Karpas-422 (cell line): ENCODE results near the gene ZNF546. TPM values are rescaled to one million over a fixed set of nuclear protein-coding genes. Genes with fewer than 3 reads are reported as not detected.

Source experiments
- DNase-seq: peaks from one replicate; pipeline ENCODE4 v3.0.0-alpha.2; 2015
- H2AFZ ChIP-seq: fragments of 200-600 bp; sonication (generic); 2 replicates; pipeline ENCODE4 v1.6.1; 2014; ENCODE audit warnings: antibody characterized with exemption, low read length, mixed read lengths
- H3K27ac ChIP-seq: fragments of 200-600 bp; sonication (generic); 2 replicates; pipeline ENCODE4 v1.5.1; 2014; ENCODE audit warnings: mild to moderate bottlenecking, low read length, moderate library complexity
- H3K27me3 ChIP-seq: fragments of 200-600 bp; sonication (generic); 2 replicates; pipeline ENCODE4 v1.6.1; 2014; ENCODE audit warnings: low read length, mixed read lengths
- H3K36me3 ChIP-seq: fragments of 200-600 bp; sonication (generic); 2 replicates; pipeline ENCODE4 v1.6.1; 2014; ENCODE audit warnings: low read length, mixed read lengths; ENCODE audit not compliant: insufficient read depth
- H3K4me1 ChIP-seq: fragments of 200-600 bp; sonication (generic); 2 replicates; pipeline ENCODE4 v1.6.1; 2014; ENCODE audit warnings: mild to moderate bottlenecking, low read length, mixed read lengths
- H3K4me2 ChIP-seq: fragments of 200-600 bp; sonication (generic); 2 replicates; pipeline ENCODE4 v1.6.1; 2014; ENCODE audit warnings: low read length, low read depth, mild to moderate bottlenecking; ENCODE audit not compliant: poor library complexity, severe bottlenecking
- H3K4me3 ChIP-seq: fragments of 200-600 bp; sonication (generic); 2 replicates; pipeline ENCODE4 v1.5.1; 2014; ENCODE audit warnings: mild to moderate bottlenecking, antibody characterized with exemption, low read length, mixed read lengths
- H3K79me2 ChIP-seq: fragments of 200-600 bp; sonication (generic); 2 replicates; pipeline ENCODE4 v1.6.1; 2014; ENCODE audit warnings: mild to moderate bottlenecking, low read length, mixed read lengths
- H3K9ac ChIP-seq: fragments of 200-600 bp; sonication (generic); 2 replicates; pipeline ENCODE4 v1.6.0; 2014; ENCODE audit warnings: low read length
- H3K9me2 ChIP-seq: fragments of 200-600 bp; sonication (generic), shearing (Covaris generic); replicated peaks from 2 replicates; pipeline ENCODE4 v1.6.0; 2014; ENCODE audit warnings: mild to moderate bottlenecking, low read length, moderate library complexity; ENCODE audit not compliant: insufficient read depth
- H3K9me3 ChIP-seq: fragments of 300-700, 200-600 bp; sonication (generic); 2 replicates; pipeline ENCODE4 v1.6.1; 2014; ENCODE audit warnings: low read length, mixed read lengths
- H4K20me1 ChIP-seq: fragments of 200-600 bp; sonication (generic); 2 replicates; pipeline ENCODE4 v1.6.1; 2014; ENCODE audit warnings: mild to moderate bottlenecking, antibody characterized with exemption, low read length, low read depth; ENCODE audit not compliant: insufficient read depth
- total RNA-seq: library from RNA; depleted of rRNA; stranded (reverse); fragments of >200 nt; shearing (Covaris generic); gene quantifications from 2 replicates; pipeline ENCODE4 v1.2.3, GENCODE V29; 2014; ENCODE audit warnings: low replicate concordance

ZNF546 gene
- total RNA-seq, 1 experiment from 2014 or later, result 10.4 TPM

- no peak for DNase-seq
- Histone ChIP-seq H3K9me3 (peaks cover 26% of the 10 kb centered on the region), H3K79me2 (peaks cover 64% of the 10 kb centered on the region), H3K9ac (no peak overlapping the region), H3K36me3 (peaks cover 37% of the 10 kb centered on the region), H3K4me3 (no peak overlapping the region), H4K20me1 (no peaks in the 10 kb centered on the region), H3K9me2 (no peaks in the 10 kb centered on the region), H3K4me2 (no peak overlapping the region), H3K27ac (no peak overlapping the region), H3K27me3 (no peaks in the 10 kb centered on the region; the same call in 1 of the 2 replicates), H2AFZ (no peak overlapping the region), H3K4me1 (peaks cover 17% of the 10 kb centered on the region)
Measured at GRCh38 chr19:40053491-40053890, 56.6 kb downstream of the ZNF546 start.

GRCh38 chr19:40054632-40055031, 57.8 kb downstream of the ZNF546 start:
- no peak for DNase-seq
- peaks cover 26% of the 10 kb centered on the region for H3K36me3 ChIP-seq
- H4K20me1 ChIP-seq, result no peaks in the 10 kb centered on the region
- H3K27ac ChIP-seq, result no peak overlapping the region
- H3K79me2 ChIP-seq, result peaks cover 60% of the 10 kb centered on the region
- peaks cover 17% of the 10 kb centered on the region for H3K4me1 ChIP-seq
- H3K9me3 ChIP-seq, result peaks cover 31% of the 10 kb centered on the region
- peak overlapping the region; percentile 79 for H3K4me2 ChIP-seq
- no peaks in the 10 kb centered on the region; the same call in 1 of the 2 replicates for H3K27me3 ChIP-seq
- H3K9ac ChIP-seq, result no peak overlapping the region; the same call in 1 of the 2 replicates
- peak overlapping the region; percentile 86 for H3K4me3 ChIP-seq
- H3K9me2 ChIP-seq, result no peaks in the 10 kb centered on the region
- H2AFZ ChIP-seq, result no peak overlapping the region

- H3K9ac ChIP-seq, result peak overlapping the region; percentile 84
- no peaks in the 10 kb centered on the region; the same call in 1 of the 2 replicates for H3K27me3 ChIP-seq
- H4K20me1 ChIP-seq, result no peaks in the 10 kb centered on the region
- peak overlapping the region; percentile 79 for H3K4me2 ChIP-seq
- no peaks in the 10 kb centered on the region for H3K9me2 ChIP-seq
- no peak overlapping the region for H2AFZ ChIP-seq
- H3K4me1 ChIP-seq, result peaks cover 17% of the 10 kb centered on the region
- H3K4me3 ChIP-seq, result peak overlapping the region; percentile 86
- no peak for DNase-seq
- H3K27ac ChIP-seq, result no peak overlapping the region
- H3K79me2 ChIP-seq, result peaks cover 59% of the 10 kb centered on the region
- H3K9me3 ChIP-seq, result peaks cover 34% of the 10 kb centered on the region
- peaks cover 25% of the 10 kb centered on the region for H3K36me3 ChIP-seq
Measured at GRCh38 chr19:40055049-40055448, 58.2 kb downstream of the ZNF546 start.

GRCh38 chr19:40055832-40056504, 59.1 kb downstream of the ZNF546 start, which contains the start of gene ZNF780B:
Gene ZNF780B (minus strand): TSS chr19:40056231. CDS start chr19:40050332, 5,899 bp downstream.
- H3K4me1 ChIP-seq, result peaks cover 17% of the 10 kb centered on the region
- no peaks in the 10 kb centered on the region; the same call in 1 of the 2 replicates for H3K27me3 ChIP-seq

GRCh38 chr19:40056505-40056904, 59.6 kb downstream of the ZNF546 start:
- Histone ChIP-seq H3K4me1 (peaks cover 17% of the 10 kb centered on the region), H3K27me3 (no peaks in the 10 kb centered on the region; the same call in 1 of the 2 replicates), H4K20me1 (no peaks in the 10 kb centered on the region), H3K4me2 (peak overlapping the region; percentile 79), H3K36me3 (peaks cover 18% of the 10 kb centered on the region; the same call in 1 of the 2 replicates), H3K9ac (peak overlapping the region; percentile 84), H3K9me3 (peaks cover 31% of the 10 kb centered on the region), H3K4me3 (peak overlapping the region; percentile 86), H3K27ac (peak overlapping the region; percentile 58), H3K79me2 (peaks cover 45% of the 10 kb centered on the region), H2AFZ (peak overlapping the region; percentile 94), H3K9me2 (no peaks in the 10 kb centered on the region)
- no peak for DNase-seq

More at GRCh38 chr19:40055832-40056504, 59.1 kb downstream of the ZNF546 start, which contains the start of gene ZNF780B:
- peak within 1 kb of the TSS; percentile 79 for H3K4me2 ChIP-seq
- H3K9me3 ChIP-seq, result peaks cover 31% of the 10 kb centered on the region
- peaks cover 50% of the 10 kb centered on the region for H3K79me2 ChIP-seq
- peak within 1 kb of the TSS; percentile 58 for H3K27ac ChIP-seq
- peak within 1 kb of the TSS; percentile 86 for H3K4me3 ChIP-seq
- peak; percentile 90 for DNase-seq
- peak within 1 kb of the TSS; percentile 94 for H2AFZ ChIP-seq
- peaks cover 18% of the 10 kb centered on the region; the same call in 1 of the 2 replicates for H3K36me3 ChIP-seq
- H3K9ac ChIP-seq, result peak within 1 kb of the TSS; percentile 84
- no peaks in the 10 kb centered on the region for H3K9me2 ChIP-seq
- H4K20me1 ChIP-seq, result no peaks in the 10 kb centered on the region

- peaks cover 17% of the 10 kb centered on the region for H3K4me1 ChIP-seq
- peak overlapping the region; percentile 86 for H3K4me3 ChIP-seq
- no peaks in the 10 kb centered on the region; the same call in 1 of the 2 replicates for H3K27me3 ChIP-seq
- H3K79me2 ChIP-seq, result peaks cover 38% of the 10 kb centered on the region
- DNase-seq, result no peak
- peak overlapping the region; percentile 79 for H3K4me2 ChIP-seq
- H2AFZ ChIP-seq, result no peak overlapping the region
- H3K36me3 ChIP-seq, result peaks cover 15% of the 10 kb centered on the region; the same call in 1 of the 2 replicates
- no peak overlapping the region for H3K27ac ChIP-seq
- H3K9me3 ChIP-seq, result peaks cover 31% of the 10 kb centered on the region
- H3K9me2 ChIP-seq, result no peaks in the 10 kb centered on the region
- H3K9ac ChIP-seq, result no peak overlapping the region
- no peaks in the 10 kb centered on the region for H4K20me1 ChIP-seq
Measured at GRCh38 chr19:40057166-40057565, 60.3 kb downstream of the ZNF546 start.

- Histone ChIP-seq H3K79me2 (peaks cover 14% of the 10 kb centered on the region), H3K4me1 (peaks cover 17% of the 10 kb centered on the region), H3K4me3 (no peak overlapping the region), H3K9me3 (peaks cover 30% of the 10 kb centered on the region), H3K4me2 (no peak overlapping the region), H2AFZ (no peak overlapping the region), H3K9me2 (no peaks in the 10 kb centered on the region), H3K9ac (no peak overlapping the region), H3K27me3 (no peaks in the 10 kb centered on the region; the same call in 1 of the 2 replicates), H3K27ac (no peak overlapping the region), H3K36me3 (no peaks in the 10 kb centered on the region; the same call in 1 of the 2 replicates), H4K20me1 (no peaks in the 10 kb centered on the region)
- no peak for DNase-seq
Measured at GRCh38 chr19:40059624-40060023, 62.8 kb downstream of the ZNF546 start.

GRCh38 chr19:40070058-40070457, 73.2 kb downstream of the ZNF546 start:
- H3K9ac ChIP-seq, result no peak overlapping the region
- no peak overlapping the region for H3K4me2 ChIP-seq
- H3K27me3 ChIP-seq, result no peaks in the 10 kb centered on the region
- peaks cover 37% of the 10 kb centered on the region for H3K36me3 ChIP-seq
- H3K4me3 ChIP-seq, result no peak overlapping the region
- no peaks in the 10 kb centered on the region for H3K79me2 ChIP-seq
- H3K4me1 ChIP-seq, result no peaks in the 10 kb centered on the region
- H2AFZ ChIP-seq, result no peak overlapping the region
- H3K27ac ChIP-seq, result no peak overlapping the region
- peaks cover 59% of the 10 kb centered on the region for H3K9me3 ChIP-seq
- no peaks in the 10 kb centered on the region for H3K9me2 ChIP-seq
- no peaks in the 10 kb centered on the region for H4K20me1 ChIP-seq
- DNase-seq, result no peak
